HAP-1 (cell line): ENCODE measurements around the gene SNX18.

Experiments
- DNase-seq, 2 experiments: peaks; one replicate each; pipeline ENCODE4 v3.0.0-alpha.2; 2016 to 2020; ENCODE audit warnings: low spot score in 2 of 2
- H3K27me3 ChIP-seq: fragments of 250-450 bp; sonication (Bioruptor Pico); 2 replicates; pipeline ENCODE4 v1.5.1; 2020; ENCODE audit warnings: low read depth, mild to moderate bottlenecking, moderate library complexity
- H3K36me3 ChIP-seq: fragments of 250-450 bp; sonication (Bioruptor Pico); replicated peaks from 2 replicates; pipeline ENCODE4 v1.5.1; 2020; ENCODE audit warnings: mild to moderate bottlenecking
- H3K4me1 ChIP-seq: fragments of 250-450 bp; sonication (Bioruptor Pico); 2 replicates; pipeline ENCODE4 v1.5.1; 2020; ENCODE audit warnings: mild to moderate bottlenecking
- H3K4me3 ChIP-seq: fragments of 250-450 bp; sonication (Bioruptor Pico); 2 replicates; pipeline ENCODE4 v1.5.1; 2020; ENCODE audit warnings: mild to moderate bottlenecking, moderate library complexity
- H3K9me3 ChIP-seq: fragments of 250-450 bp; sonication (Bioruptor Pico); 2 replicates; pipeline ENCODE4 v1.5.1; 2020; ENCODE audit warnings: mild to moderate bottlenecking, moderate library complexity
- in situ Hi-C: fragments of 300-500 bp; cut with MboI; formaldehyde crosslinking; loops from 3 replicates; pipeline ENCODE4 v1.14.3; 2020; ENCODE audit warnings: low sequenced_read_pairs, inconsistent platforms, mixed read lengths

SNX18 gene

DNA sequence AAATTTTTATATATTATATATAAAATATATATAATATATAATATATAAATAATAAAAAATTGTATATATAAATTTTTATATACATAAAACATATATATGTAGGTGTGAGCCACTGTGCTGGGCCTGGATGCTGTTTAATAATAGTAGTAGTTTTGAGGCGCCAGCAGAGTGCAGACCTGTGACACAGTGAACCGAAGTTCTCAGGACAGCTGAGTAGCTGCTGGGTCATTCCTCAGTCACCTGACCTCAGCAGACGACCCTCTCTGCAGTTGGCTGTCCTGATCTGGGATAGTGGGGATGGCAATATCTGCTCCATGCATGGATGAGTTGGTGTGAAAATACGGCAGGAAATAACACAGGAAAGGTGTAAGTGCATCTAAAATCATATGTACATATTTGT, 3.3 kb upstream of the SNX18 start:
- Histone ChIP-seq H3K36me3 (peaks cover 3% of the 10 kb centered on the region), H3K4me1 (peaks cover 6% of the 10 kb centered on the region; the same call in 1 of the 2 replicates), H3K4me3 (no peak overlapping the region), H3K9me3 (no peaks in the 10 kb centered on the region), H3K27me3 (no peaks in the 10 kb centered on the region)
- in situ Hi-C loops, result loop anchor here (10.0 kb wide), 1 partner anchor 351 kb away; no protein-coding TSS in a partner anchor
- no peak for DNase-seq

DNA sequence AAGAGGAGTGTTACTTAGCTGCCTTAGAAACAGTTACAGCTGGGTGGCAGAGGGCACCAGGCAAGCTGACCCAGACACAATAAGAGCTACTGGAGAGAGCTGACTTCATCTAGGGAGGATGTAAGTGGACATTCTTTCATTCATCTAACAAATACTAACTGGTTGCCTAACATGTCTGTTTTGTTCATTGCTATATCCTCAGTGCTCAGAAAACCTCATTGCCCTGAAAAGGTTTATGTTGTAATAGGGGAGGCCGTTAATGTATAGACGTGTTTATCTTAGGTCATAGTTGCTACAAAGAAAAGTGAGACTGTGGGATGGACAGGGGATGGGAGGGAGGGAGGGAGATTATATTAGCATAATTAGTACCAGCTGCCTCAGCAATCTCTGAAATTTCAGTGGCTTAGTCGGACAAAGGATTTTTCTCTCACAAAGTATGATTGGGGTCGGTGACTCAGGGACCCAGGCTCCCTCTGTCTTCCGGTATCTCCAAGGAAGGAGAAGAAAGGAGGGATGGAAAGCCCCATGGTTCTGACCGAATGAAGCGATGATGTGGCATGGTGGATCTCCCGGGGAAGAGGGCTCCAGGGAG, 2.6 kb upstream of the SNX18 start:
- Histone ChIP-seq H3K4me3 (no peak overlapping the region), H3K4me1 (peaks cover 6% of the 10 kb centered on the region; the same call in 1 of the 2 replicates), H3K9me3 (no peaks in the 10 kb centered on the region), H3K27me3 (no peaks in the 10 kb centered on the region), H3K36me3 (peaks cover 3% of the 10 kb centered on the region)
- in situ Hi-C loops, result loop anchor here (10.0 kb wide), 1 partner anchor 350 kb away; no protein-coding TSS in a partner anchor
- DNase-seq, result no peak

DNA sequence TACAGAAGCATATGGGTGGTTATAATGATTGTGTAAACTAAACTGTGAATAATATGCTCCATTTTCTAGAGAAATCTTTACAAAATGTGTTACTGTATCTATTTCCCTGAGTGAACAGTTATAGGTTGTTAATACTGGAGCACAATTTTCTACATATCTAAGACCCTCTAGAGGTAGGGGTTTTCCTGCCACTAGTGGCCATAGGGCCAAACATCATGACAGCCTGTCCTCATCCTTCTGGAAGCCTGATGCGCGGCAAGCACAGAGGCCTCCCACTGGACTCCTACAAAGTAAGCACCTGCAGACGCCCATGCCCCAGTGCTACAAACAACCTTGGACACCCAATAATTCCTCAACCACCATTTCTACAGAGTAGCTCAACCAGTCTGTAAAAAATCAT, 1.9 kb upstream of the SNX18 start:
- H3K36me3 ChIP-seq, result peaks cover 3% of the 10 kb centered on the region
- H3K27me3 ChIP-seq, result no peaks in the 10 kb centered on the region
- H3K4me1 ChIP-seq, result peaks cover 6% of the 10 kb centered on the region; the same call in 1 of the 2 replicates
- no peak overlapping the region for H3K4me3 ChIP-seq
- DNase-seq, result no peak
- H3K9me3 ChIP-seq, result no peaks in the 10 kb centered on the region
- in situ Hi-C loops, result loop anchor here (10.0 kb wide), 1 partner anchor 349 kb away; no protein-coding TSS in a partner anchor

DNA sequence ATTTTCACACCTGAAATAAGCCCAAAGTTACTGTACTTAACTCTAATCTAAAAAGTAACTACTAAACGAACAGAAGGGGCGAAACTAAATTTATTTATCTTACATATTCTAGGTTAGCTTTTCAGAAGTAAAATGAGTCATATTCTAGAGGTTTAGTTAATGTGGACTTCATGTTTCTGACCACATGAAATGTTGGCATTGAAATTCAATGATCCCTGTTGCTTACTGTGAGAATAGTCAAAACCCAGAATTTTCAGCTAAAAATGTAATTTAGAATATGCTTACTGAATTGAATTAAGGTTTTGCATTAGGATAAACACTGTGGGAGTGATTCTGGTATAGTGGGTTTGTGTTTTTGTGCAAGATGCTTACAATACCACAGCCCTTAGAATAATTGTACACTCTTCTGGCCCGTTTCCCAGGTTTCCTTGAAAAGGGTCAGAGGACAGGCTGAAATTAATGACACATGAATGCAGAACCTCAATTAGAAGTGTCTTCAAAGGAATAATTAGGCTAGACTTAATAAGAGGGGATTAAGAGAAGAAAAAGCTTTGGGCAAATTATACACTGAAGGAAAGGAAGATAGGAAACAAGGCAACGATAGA, 1.4 kb upstream of the SNX18 start:
- Histone ChIP-seq H3K4me3 (no peak overlapping the region), H3K4me1 (peaks cover 7% of the 10 kb centered on the region; the same call in 1 of the 2 replicates), H3K9me3 (no peaks in the 10 kb centered on the region), H3K27me3 (no peaks in the 10 kb centered on the region), H3K36me3 (peaks cover 3% of the 10 kb centered on the region)
- no peak for DNase-seq
- in situ Hi-C loops, result loop anchor here (10.0 kb wide), 1 partner anchor 349 kb away; no protein-coding TSS in a partner anchor

DNA sequence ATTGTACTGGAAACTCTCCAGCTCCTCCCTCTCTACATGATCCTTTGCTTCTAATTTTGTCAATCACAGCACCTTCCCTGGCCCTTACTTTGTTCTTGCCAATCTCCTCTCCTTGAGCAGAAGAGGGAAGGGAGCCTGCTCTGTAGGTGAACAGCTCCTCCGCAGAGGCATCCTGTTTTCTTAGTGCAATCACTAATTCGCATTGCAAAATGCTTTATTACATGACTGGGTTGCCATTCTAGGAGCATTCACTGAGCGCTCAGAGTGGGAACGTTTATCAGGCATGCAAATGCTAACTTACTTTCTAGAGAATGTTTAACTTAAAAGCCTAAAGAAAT, 416 bp upstream of the SNX18 start:
- peaks cover 13% of the 10 kb centered on the region; the same call in 1 of the 2 replicates for H3K4me1 ChIP-seq
- in situ Hi-C loops, result loop anchor here (10.0 kb wide), 1 partner anchor 348 kb away; no protein-coding TSS in a partner anchor
- peaks cover 3% of the 10 kb centered on the region for H3K36me3 ChIP-seq
- no peaks in the 10 kb centered on the region for H3K27me3 ChIP-seq
- peak; percentile 45 for DNase-seq
- H3K4me3 ChIP-seq, result peak overlapping the region; percentile 29
- no peaks in the 10 kb centered on the region for H3K9me3 ChIP-seq

DNA sequence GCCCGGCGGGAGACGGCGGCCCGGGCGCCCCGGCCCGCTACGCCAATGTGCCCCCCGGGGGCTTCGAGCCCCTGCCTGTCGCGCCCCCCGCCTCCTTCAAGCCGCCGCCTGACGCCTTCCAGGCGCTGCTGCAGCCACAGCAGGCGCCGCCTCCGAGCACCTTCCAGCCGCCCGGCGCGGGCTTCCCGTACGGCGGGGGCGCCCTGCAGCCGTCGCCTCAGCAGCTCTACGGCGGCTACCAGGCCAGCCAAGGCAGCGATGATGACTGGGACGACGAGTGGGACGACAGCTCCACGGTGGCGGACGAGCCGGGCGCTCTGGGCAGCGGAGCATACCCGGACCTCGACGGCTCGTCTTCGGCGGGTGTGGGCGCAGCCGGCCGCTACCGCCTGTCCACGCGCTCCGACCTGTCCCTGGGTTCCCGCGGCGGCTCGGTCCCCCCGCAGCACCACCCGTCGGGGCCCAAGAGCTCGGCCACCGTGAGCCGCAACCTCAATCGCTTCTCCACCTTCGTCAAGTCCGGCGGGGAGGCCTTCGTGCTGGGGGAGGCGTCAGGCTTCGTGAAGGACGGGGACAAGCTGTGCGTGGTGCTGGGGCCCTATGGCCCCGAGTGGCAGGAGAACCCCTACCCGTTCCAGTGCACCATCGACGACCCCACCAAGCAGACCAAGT, 723 bp downstream of the SNX18 start:
- Histone ChIP-seq H3K4me3 (peak overlapping the region; percentile 62), H3K27me3 (no peaks in the 10 kb centered on the region), H3K9me3 (no peaks in the 10 kb centered on the region), H3K36me3 (peaks cover 3% of the 10 kb centered on the region), H3K4me1 (peaks cover 14% of the 10 kb centered on the region; the same call in 1 of the 2 replicates)
- DNase-seq, result peak; percentile 6 to 53
- in situ Hi-C loops, result loop anchor here (10.0 kb wide), 1 partner anchor 347 kb away; no protein-coding TSS in a partner anchor

DNA sequence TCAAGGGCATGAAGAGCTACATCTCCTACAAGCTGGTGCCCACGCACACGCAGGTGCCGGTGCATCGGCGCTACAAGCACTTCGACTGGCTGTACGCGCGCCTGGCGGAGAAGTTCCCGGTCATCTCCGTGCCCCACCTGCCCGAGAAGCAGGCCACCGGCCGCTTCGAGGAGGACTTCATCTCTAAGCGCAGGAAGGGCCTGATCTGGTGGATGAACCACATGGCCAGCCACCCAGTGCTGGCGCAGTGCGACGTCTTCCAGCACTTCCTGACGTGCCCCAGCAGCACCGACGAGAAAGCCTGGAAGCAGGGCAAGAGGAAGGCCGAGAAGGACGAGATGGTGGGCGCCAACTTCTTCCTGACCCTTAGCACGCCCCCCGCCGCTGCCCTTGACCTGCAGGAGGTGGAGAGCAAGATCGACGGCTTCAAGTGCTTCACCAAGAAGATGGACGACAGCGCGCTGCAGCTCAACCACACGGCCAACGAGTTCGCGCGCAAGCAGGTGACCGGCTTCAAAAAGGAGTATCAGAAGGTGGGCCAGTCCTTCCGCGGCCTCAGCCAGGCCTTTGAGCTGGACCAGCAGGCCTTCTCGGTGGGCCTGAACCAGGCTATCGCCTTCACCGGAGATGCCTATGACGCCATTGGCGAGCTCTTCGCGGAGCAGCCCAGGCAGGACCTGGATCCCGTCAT, 1.4 kb downstream of the SNX18 start:
- H3K27me3 ChIP-seq, result no peaks in the 10 kb centered on the region
- no peak for DNase-seq
- H3K4me3 ChIP-seq, result peak overlapping the region; percentile 62
- no peaks in the 10 kb centered on the region for H3K9me3 ChIP-seq
- peaks cover 14% of the 10 kb centered on the region; the same call in 1 of the 2 replicates for H3K4me1 ChIP-seq
- in situ Hi-C loops, result loop anchor here (10.0 kb wide), 1 partner anchor 346 kb away; no protein-coding TSS in a partner anchor
- peaks cover 3% of the 10 kb centered on the region for H3K36me3 ChIP-seq

DNA sequence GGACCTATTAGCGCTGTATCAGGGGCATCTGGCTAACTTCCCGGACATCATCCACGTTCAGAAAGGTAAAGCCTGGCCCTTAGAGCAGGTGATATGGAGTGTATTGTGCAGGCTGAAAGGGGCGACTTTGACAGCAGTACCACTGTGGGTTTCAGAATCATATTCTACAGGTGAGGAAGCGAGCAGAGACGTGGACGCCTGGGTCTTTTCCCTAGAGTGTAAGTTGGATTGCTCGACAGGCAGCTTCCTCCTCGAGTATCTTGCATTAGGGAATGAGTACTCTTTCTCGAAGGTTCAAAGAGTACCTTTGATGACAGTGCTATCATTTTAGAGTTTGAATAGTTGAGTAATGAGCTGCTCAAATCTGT, 1.9 kb downstream of the SNX18 start:
- in situ Hi-C loops, result loop anchor here (10.0 kb wide), 1 partner anchor 345 kb away; no protein-coding TSS in a partner anchor
- H3K4me1 ChIP-seq, result peaks cover 14% of the 10 kb centered on the region; the same call in 1 of the 2 replicates
- H3K9me3 ChIP-seq, result no peaks in the 10 kb centered on the region
- no peaks in the 10 kb centered on the region for H3K27me3 ChIP-seq
- DNase-seq, result no peak
- H3K36me3 ChIP-seq, result peaks cover 3% of the 10 kb centered on the region
- H3K4me3 ChIP-seq, result peak overlapping the region; percentile 30

DNA sequence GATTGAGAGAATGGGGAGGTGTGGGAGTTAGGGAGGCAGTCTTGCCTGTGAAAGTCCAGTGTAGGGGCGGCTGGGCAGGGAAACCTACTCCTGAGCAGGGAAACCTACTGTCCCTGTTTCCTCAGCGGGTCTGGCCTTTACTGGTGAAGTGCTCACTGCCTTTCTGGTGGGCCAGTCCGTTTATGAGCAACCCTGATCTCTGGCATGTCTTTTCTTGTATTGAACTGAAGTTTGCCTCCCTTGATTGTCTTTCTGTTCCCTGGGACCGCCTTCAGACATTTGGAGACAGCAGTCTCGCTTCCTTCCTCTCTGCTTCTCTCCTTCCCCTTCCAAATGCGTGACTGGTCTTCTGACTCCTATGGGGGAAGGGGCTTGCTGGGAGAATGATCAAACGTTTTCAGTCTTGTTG, 2.9 kb downstream of the SNX18 start:
- Histone ChIP-seq H3K36me3 (peaks cover 3% of the 10 kb centered on the region), H3K4me1 (peaks cover 14% of the 10 kb centered on the region; the same call in 1 of the 2 replicates), H3K4me3 (peak overlapping the region; percentile 30), H3K27me3 (no peaks in the 10 kb centered on the region), H3K9me3 (no peaks in the 10 kb centered on the region)
- in situ Hi-C loops, result no loop called here
- peak; percentile 45 to 46 for DNase-seq

DNA sequence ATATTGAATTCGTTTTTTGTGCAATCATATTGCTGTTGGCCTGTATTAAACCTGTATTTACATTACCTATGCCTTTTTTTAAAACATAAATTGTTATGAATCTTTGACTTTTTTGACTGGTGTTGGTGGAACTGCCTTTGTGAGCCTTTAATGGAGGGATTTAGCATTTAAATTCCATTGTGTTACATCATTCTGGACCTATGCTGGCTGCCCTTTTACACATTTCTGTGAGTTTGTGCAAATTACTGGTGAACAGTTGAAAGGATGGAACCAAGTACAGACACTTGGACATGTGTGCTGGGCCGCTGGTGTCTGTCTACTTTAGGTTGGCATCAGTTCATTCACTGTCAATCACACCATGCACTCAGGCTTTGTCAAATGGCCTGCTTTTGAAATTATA, 3.4 kb downstream of the SNX18 start:
- Histone ChIP-seq H3K4me1 (peaks cover 14% of the 10 kb centered on the region; the same call in 1 of the 2 replicates), H3K9me3 (no peaks in the 10 kb centered on the region), H3K27me3 (no peaks in the 10 kb centered on the region), H3K36me3 (peaks cover 3% of the 10 kb centered on the region), H3K4me3 (peak overlapping the region; percentile 30)
- DNase-seq, result peak in 1 of 2 experiments; percentile 22
- in situ Hi-C loops, result no loop called here

DNA sequence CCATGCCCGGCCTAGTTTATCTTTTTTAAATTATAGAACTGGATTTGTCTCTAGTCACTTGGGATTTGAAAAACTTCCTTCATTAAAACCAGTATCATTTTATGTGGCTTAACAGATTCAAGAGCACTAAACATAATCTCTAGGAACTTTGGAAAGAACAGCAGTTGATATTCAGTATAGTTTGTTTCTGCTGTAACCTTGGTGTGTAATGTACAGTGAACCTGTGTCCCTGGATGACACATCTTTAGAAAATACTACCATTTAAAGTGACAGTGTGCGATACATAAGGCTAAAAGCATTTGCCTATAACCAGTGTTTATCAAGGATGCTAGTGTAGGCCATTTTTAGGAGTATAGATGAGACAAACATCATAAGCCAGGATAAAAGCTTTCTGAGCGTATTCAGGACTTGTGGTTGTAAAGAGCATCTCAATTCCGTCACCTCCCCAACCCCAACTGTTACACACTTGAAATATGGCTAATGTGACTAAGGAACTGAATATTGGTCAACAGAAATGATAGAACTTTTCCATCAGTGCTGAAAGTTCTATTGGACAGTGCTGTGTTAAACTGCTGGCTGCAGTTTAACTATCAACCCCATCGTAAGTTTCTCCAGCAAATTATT, 4.4 kb downstream of the SNX18 start:
- Histone ChIP-seq H3K36me3 (peaks cover 3% of the 10 kb centered on the region), H3K4me3 (no peak overlapping the region), H3K4me1 (peaks cover 11% of the 10 kb centered on the region; the same call in 1 of the 2 replicates), H3K27me3 (no peaks in the 10 kb centered on the region), H3K9me3 (no peaks in the 10 kb centered on the region)
- in situ Hi-C loops, result no loop called here
- no peak for DNase-seq

DNA sequence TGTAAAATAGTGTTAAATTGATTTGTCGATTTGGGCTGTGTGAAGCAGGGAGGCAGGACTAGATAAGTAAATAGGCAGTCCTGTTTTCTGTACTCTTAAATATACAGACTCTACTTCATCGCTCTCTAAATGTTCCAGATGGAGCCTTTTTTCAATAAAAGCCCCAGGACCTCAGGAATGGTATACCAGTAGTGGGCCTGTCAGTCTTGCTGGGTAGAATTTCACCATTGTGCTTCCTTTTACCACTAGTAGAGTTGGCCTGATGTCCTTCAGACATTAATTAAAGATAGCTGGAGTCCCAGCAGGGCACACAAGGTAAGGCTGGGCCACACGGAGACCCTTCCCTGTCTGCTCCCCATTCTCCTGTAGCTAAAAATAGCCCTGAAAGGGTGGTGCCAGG, 6.0 kb downstream of the SNX18 start:
- Histone ChIP-seq H3K27me3 (no peaks in the 10 kb centered on the region), H3K36me3 (peaks cover 3% of the 10 kb centered on the region), H3K4me3 (no peak overlapping the region), H3K9me3 (no peaks in the 10 kb centered on the region), H3K4me1 (peaks cover 8% of the 10 kb centered on the region)
- no peak for DNase-seq
- in situ Hi-C loops, result no loop called here

DNA sequence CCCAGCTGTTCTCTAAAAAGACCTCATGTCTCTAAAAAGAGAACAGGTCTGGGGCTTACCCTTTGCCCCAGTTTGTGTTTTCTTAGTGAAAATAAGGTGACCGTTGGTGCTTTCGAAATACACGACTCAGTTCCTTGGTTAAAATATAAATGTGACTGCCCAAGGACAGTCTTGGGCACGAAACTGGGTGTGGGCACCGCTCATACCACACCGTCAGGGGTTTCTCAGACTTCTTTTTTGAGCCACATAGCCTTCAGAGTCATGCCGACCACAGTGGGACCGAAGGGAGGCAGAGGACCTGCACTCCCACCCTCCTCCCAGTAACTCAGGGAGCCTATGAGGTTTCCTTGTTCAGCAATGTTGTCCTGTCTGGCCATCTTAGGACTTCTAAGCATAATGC, 6.5 kb downstream of the SNX18 start:
- no peak for DNase-seq
- in situ Hi-C loops, result no loop called here
- Histone ChIP-seq H3K9me3 (no peaks in the 10 kb centered on the region), H3K4me3 (no peak overlapping the region), H3K36me3 (peaks cover 2% of the 10 kb centered on the region), H3K27me3 (no peaks in the 10 kb centered on the region), H3K4me1 (peaks cover 8% of the 10 kb centered on the region)
